Stimulated activated CD4-positive, alpha-beta T cell treated with anti-CD3 and anti-CD28 coated beads, Interleukin-2, amount 100 ng/mL, for 4 hours (primary cell): ENCODE results near the gene WRNIP1.
"Not testable (repeated sequence)": the region's sequence is repeated elsewhere in the genome, so short reads cannot be mapped to it uniquely, and the experiment has no call there.

Source experiments
- DNase-seq: peaks from one replicate; pipeline ENCODE4 v3.0.0-alpha.2; 2020; ENCODE audit warnings: low read depth

Gene WRNIP1

GRCh38 chr6:2741756-2742155 is 23.4 kb upstream of the WRNIP1 start:
- no peak for DNase-seq

DNA sequence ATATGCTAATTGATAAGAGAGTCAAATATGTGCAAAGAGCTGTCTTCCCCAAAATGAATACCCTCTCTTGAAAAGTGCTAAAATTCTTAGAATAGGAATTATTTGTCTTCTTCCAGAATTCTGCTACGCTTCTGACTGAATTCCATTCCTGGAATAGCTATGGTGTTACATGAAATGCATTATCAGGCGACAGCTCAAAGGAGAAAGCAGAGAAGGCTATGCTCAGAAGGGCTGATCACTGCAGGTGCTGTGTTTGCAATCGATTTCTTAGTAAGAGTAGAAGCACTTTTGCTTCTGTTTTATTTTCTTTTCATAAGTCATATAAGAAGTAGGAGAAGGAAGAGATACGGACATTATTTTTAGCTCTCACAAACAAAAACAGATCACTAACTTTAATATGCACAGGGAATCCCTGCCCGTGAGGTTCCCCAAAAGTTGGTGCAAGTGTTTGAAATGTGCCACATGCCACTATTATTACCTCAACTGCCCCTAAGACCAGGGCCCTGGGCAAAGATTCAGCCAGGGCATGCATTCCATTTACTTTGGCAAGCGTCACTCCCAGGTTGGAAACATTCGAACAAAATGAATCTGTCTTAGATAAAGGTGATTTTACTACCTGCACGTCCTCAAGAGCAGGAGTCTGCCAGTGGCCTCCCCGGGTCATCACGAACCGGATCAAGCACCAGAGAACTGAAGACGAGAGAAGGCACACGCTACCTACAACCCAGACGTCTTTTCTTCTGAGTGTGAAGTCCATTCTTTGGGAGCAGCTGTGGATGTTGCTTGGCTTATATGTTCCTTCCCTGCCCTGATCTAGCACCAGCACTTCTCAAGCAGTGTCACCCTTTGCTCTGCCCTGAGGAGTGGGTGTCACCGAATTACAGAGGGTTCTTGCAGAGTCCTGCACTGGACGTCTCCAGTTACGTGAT is 21.6 kb upstream of the WRNIP1 start:
- no peak for DNase-seq

- DNase-seq, result no peak
Observed at GRCh38 chr6:2744209-2744771, 20.9 kb upstream of the WRNIP1 start.

DNA sequence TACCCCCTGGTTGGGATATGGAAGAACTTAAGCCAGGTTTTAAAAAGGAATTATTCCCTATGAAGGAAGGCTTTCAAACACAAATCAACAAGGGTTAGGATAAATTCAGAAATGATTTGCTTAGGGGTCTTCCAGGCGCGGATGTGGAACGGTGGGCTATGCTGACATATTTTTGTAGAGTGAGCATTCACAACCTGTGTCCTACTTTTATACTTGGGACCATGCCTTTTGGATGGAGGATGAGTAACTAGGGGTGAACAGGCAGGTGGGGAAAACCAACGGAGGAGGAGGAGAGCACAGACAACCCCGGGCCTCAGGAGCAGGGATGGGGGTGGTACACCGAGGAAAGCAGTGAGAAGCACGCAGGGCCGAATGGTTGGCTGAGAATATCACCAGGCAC is 20.4 kb upstream of the WRNIP1 start:
- DNase-seq, result no peak

DNA sequence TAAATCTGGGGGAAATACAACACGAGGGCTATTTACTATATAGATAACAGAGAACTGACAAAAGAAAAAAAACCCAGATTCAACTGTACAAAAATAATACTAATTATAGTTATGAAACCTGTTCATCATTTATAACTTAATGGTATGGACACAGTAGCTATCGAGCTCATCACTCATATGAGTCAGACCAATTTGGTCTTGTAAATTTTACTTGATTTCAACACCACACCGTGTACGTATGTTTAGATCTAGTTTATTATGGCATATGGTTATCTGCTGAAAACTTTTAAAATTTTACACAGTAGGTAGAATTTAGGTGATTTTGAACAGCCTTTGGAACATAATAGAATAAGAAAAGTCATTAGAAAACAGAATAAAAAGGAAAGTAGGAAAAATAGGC is 19.9 kb upstream of the WRNIP1 start:
- no peak for DNase-seq

- no peak for DNase-seq
Observed at GRCh38 chr6:2746557-2747061, 18.6 kb upstream of the WRNIP1 start.

- DNase-seq, result no peak
Observed at GRCh38 chr6:2748183-2748582, 17.0 kb upstream of the WRNIP1 start.

DNA sequence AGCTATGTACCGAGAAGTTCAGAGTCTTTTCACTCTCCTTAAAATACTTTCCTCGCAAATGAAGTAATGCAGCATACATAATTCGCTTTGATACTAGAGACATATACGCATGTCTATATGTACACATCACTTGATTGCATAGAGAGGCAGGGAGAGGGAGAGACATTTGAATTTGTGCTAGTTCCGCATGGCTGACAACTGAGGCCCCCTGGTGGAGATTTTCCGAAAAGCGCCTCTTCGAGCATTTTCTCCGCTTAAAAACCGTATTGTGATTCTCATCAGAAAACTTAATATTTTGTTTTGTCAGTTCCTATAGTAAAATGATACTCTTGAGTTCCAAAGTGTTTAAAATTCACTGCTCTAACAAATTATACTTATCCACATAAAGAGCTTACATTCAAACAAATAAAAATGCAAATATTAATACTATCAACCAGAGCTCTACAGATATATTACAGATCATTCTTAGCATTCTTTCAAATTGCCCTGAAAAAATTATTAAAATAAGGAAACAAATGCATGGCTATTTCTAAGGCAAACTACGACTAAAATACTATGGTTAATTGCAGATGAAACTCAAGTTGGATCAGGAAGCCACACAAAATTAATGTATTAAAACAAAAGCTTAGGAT is 15.1 kb upstream of the WRNIP1 start:
- DNase-seq, result peak; percentile 43

- DNase-seq, result no peak
Observed at GRCh38 chr6:2750832-2751231, 14.4 kb upstream of the WRNIP1 start, which contains the start of gene MYLK4. MYLK4 (minus strand) TSS chr6:2750922; CDS start chr6:2749294, 1,628 bp downstream.

GRCh38 chr6:2751871-2752270 is 13.3 kb upstream of the WRNIP1 start:
- DNase-seq, result no peak

DNA sequence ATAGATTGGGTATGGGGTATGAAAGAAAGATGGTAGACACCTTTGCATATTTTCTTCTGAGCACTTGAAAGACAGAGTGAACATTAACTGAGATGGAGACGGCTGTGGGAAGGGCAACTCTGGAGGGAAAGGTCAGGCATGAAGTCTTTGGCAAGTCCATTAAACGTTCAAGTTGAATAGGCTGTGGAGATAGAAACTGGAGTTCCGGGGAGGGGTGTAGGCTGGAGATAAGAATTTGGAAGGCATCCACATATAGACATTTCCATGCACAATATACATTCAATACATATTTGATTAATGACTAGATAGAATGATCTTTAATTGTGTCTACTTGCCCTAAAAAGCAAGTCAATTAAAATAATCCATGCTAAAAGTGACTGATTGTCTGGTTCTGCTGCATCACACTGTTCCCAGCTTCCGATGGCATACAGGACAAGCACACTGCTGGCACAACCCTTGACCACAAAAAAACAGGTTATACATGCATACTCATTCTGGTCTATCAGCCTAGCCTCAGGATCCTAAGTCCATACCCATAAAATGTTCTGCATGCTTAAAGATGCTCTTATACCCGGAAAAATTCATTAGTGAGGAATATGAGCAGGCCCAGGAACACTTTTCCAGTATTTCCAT is 12.6 kb upstream of the WRNIP1 start:
- no peak for DNase-seq

GRCh38 chr6:2753110-2753489 is 12.1 kb upstream of the WRNIP1 start:
- DNase-seq, result no peak

- DNase-seq, result no peak
Observed at GRCh38 chr6:2753743-2754142, 11.4 kb upstream of the WRNIP1 start.

GRCh38 chr6:2754393-2754792 is 10.8 kb upstream of the WRNIP1 start:
- DNase-seq, result no peak

- no peak for DNase-seq
Observed at GRCh38 chr6:2754911-2755310, 10.3 kb upstream of the WRNIP1 start.

GRCh38 chr6:2755456-2755855 is 9.7 kb upstream of the WRNIP1 start:
- no peak for DNase-seq

DNA sequence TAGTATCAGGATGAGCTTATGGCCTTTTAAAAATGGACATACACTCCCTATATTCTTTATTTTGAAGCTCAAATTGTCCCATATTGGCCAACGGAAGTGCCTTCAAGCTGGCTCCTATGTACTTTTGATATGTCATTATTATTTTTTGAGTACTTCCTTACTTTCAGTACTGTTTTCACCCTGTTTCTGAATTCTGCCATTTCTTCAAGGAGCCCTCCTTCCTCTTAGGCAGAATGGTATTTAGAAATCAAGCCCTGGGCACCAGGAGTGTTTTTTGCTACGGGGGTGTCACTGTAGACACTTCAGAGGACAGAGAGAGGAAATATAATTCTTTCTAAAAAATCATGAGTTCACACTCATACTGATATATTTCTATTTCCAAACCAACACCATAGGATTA is 9.0 kb upstream of the WRNIP1 start:
- no peak for DNase-seq

DNA sequence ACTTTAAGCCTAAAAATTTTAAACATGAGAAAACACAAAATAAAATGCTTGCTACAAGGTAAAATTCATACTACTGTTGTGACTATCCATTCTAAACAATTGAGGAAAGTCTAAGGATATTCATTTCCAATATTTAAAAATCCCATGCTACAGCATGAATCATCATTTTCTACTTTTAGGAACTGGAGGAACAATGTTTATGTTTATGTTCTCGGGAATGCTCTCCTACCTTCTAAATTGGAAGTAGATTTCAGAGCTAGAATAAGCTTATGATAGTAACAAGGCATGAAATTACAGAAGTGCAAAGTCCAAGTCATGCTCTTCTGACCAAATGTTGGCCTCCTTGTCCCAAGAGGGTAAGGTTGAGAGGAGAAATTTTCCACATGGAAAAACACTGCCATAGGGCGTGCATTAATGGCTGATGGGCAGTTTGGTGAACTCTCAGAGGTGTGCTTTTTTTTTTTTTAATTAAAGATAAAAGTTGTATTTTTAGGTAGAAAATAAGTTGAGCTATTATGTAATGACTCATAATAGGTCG is 8.4 kb upstream of the WRNIP1 start:
- DNase-seq, result no peak

- DNase-seq, result no peak
Observed at GRCh38 chr6:2758980-2759379, 6.2 kb upstream of the WRNIP1 start.

- DNase-seq, result no peak
Observed at GRCh38 chr6:2760882-2761842, 4.0 kb upstream of the WRNIP1 start.

DNA sequence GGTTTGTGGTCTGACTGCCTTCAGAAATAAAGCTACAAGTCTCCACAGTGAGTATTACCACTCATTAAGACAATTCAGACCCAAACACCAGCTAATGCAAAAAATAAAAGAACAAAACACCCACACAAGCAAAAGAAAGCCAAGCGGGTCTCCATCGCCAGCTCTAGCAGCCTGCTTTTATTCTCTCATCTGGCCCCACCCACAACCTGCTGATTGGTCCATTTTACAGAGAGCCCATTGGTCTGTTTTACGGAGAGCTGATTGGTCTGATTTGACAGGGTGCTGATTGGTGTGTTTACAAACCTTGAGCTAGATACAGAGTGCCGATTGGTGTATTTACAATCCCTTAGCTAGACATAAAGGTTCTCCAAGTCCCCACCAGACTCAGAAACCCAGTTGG is 2.3 kb upstream of the WRNIP1 start:
- not testable (repeated sequence) for DNase-seq
